ENCODE results near the gene CLDN24. TPM values are rescaled to one million over a fixed set of nuclear protein-coding genes. Genes with fewer than 3 reads are reported as not detected.

CLDN24 gene
- total and polyA plus RNA-seq, 5 donors from 2014 or later: not detected

Other genes starting within 250 kb of the CLDN24 start
- 0.20 TPM for gene WWC2, start 223.2 kb downstream of the CLDN24 start, total RNA-seq
- gene WWC2, start 223.2 kb downstream of the CLDN24 start, polyA plus RNA-seq: under 1 TPM in 3 of 4 donors, not detected in 1; 0.14 to 0.51 (median 0.33) TPM
- not detected for gene CLDN22, start 2.1 kb downstream of the CLDN24 start, total RNA-seq
- gene CLDN22, start 2.1 kb downstream of the CLDN24 start, polyA plus RNA-seq: not detected
- 32.5 TPM for gene CDKN2AIP, start 122.2 kb upstream of the CLDN24 start, total RNA-seq
- 10 to 100 TPM; 23.0 to 46.4 (median 36.1) TPM for gene CDKN2AIP, start 122.2 kb upstream of the CLDN24 start, polyA plus RNA-seq
- 14.6 TPM for gene ING2, start 182.6 kb upstream of the CLDN24 start, total RNA-seq
- gene ING2, start 182.6 kb upstream of the CLDN24 start, polyA plus RNA-seq: 10 to 100 TPM in 3 of 4 donors, 1 to 10 TPM in 1; 9.1 to 17.2 (median 12.5) TPM

All from CD4-positive, CD25-positive, alpha-beta regulatory T cell (primary cell).